ENCODE data around the gene NPDC1. TPM values are rescaled to one million over a fixed set of nuclear protein-coding genes. Genes with fewer than 3 reads are reported as not detected.

The NPDC1 gene
- total RNA-seq, 1 donor from 2014 or later = 3.8 TPM

GRCh38 chr9:137062384-137062783, 16.4 kb upstream of the NPDC1 start:
- Mint-ChIP-seq H3K27ac (no peak overlapping the region), H3K9me3 (no peaks in the 10 kb centered on the region), H3K36me3 (no peaks in the 10 kb centered on the region), H3K4me1 (peaks cover 4% of the 10 kb centered on the region), H3K4me3 (no peak overlapping the region), H3K27me3 (ENCODE audit: insufficient read depth, low read depth) (peaks cover 14% of the 10 kb centered on the region)
- Histone ChIP-seq H3K4me2 (no peak overlapping the region), H3K27ac (no peak overlapping the region), H3K9me3 (ENCODE audit: low read depth) (no peaks in the 10 kb centered on the region), H3K36me3 (no peaks in the 10 kb centered on the region), H3K4me3 (no peak overlapping the region), H2AFZ (replicated peaks) (no peak overlapping the region), H4K20me1 (ENCODE audit: low read depth) (peaks cover 22% of the 10 kb centered on the region), H3K4me1 (no peaks in the 10 kb centered on the region), H3K27me3 (peaks cover 14% of the 10 kb centered on the region), H3F3A (ENCODE audit: low read depth) (no peaks in the 10 kb centered on the region), H3K9ac (no peak overlapping the region), H3K79me2 (ENCODE audit: low read depth) (no peaks in the 10 kb centered on the region)
- no peak for TF ChIP-seq EZH2phosphoT487 (IDR thresholded peaks at IDR 0.05)
- TF ChIP-seq EZH2 (IDR thresholded peaks at IDR 0.05) = no peak
- TF ChIP-seq CTCF (IDR thresholded peaks at IDR 0.05) = no peak
- no peak for DNase-seq (ENCODE audit: low spot score)

GRCh38 chr9:137058521-137059234, 12.7 kb upstream of the NPDC1 start:
- H3K27ac ChIP-seq = no peak overlapping the region
- peaks cover 19% of the 10 kb centered on the region for H3F3A ChIP-seq (ENCODE audit: low read depth)
- no peak overlapping the region for H3K4me3 ChIP-seq
- Mint-ChIP-seq H3K9me3 (no peaks in the 10 kb centered on the region), H3K27ac (no peak overlapping the region), H3K4me3 (no peak overlapping the region), H3K4me1 (peaks cover 7% of the 10 kb centered on the region), H3K27me3 (ENCODE audit: insufficient read depth, low read depth) (peaks cover 23% of the 10 kb centered on the region), H3K36me3 (no peaks in the 10 kb centered on the region)
- no peaks in the 10 kb centered on the region for H3K9me3 ChIP-seq (ENCODE audit: low read depth)
- DNase-seq (ENCODE audit: low spot score) = no peak
- no peak overlapping the region for H3K9ac ChIP-seq
- peaks cover 12% of the 10 kb centered on the region for H3K4me1 ChIP-seq
- H3K79me2 ChIP-seq (ENCODE audit: low read depth) = no peaks in the 10 kb centered on the region
- H3K4me2 ChIP-seq = no peak overlapping the region
- TF ChIP-seq EZH2 (IDR thresholded peaks at IDR 0.05) (no peak), EZH2phosphoT487 (IDR thresholded peaks at IDR 0.05) (no peak), CTCF (IDR thresholded peaks at IDR 0.05) (no peak)
- peaks cover 13% of the 10 kb centered on the region for H4K20me1 ChIP-seq (ENCODE audit: low read depth)
- no peak overlapping the region for H2AFZ ChIP-seq (replicated peaks)
- peaks cover 52% of the 10 kb centered on the region for H3K27me3 ChIP-seq
- no peaks in the 10 kb centered on the region for H3K36me3 ChIP-seq

- Histone ChIP-seq H4K20me1 (ENCODE audit: low read depth) (peaks cover 23% of the 10 kb centered on the region), H3K4me2 (no peak overlapping the region), H3K27me3 (peaks cover 63% of the 10 kb centered on the region), H3K9ac (no peak overlapping the region), H3K4me1 (peaks cover 17% of the 10 kb centered on the region), H2AFZ (replicated peaks) (no peak overlapping the region), H3K4me3 (no peak overlapping the region), H3K27ac (no peak overlapping the region), H3K79me2 (ENCODE audit: low read depth) (no peaks in the 10 kb centered on the region), H3K36me3 (no peaks in the 10 kb centered on the region), H3K9me3 (ENCODE audit: low read depth) (no peaks in the 10 kb centered on the region), H3F3A (ENCODE audit: low read depth) (peaks cover 27% of the 10 kb centered on the region)
- H3K27ac Mint-ChIP-seq = no peak overlapping the region
- no peaks in the 10 kb centered on the region for H3K9me3 Mint-ChIP-seq
- no peak for DNase-seq (ENCODE audit: low spot score)
- H3K27me3 Mint-ChIP-seq (ENCODE audit: insufficient read depth, low read depth) = peaks cover 29% of the 10 kb centered on the region
- H3K36me3 Mint-ChIP-seq = no peaks in the 10 kb centered on the region
- no peak overlapping the region for H3K4me3 Mint-ChIP-seq
- no peak for TF ChIP-seq EZH2phosphoT487 (IDR thresholded peaks at IDR 0.05)
- no peak for TF ChIP-seq EZH2 (IDR thresholded peaks at IDR 0.05)
- no peak for TF ChIP-seq CTCF (IDR thresholded peaks at IDR 0.05)
- peaks cover 7% of the 10 kb centered on the region for H3K4me1 Mint-ChIP-seq
Observed at GRCh38 chr9:137057545-137057944, 11.6 kb upstream of the NPDC1 start.
